Omental fat pad (tissue), 4 donors: ENCODE results near the gene ATG7. TPM values are rescaled to one million over a fixed set of nuclear protein-coding genes. Genes with fewer than 3 reads are reported as not detected.

Experiments
- ATAC-seq: fragments of 150-250 bp; one replicate; pipeline ENCODE4 v1.9.1; 2016; ENCODE audit warnings: mild to moderate bottlenecking, moderate library complexity; ENCODE audit not compliant: low FRiP score
- DNase-seq: peaks from one replicate; pipeline ENCODE4 v3.0.0-alpha.2; 2019; ENCODE audit warnings: low spot score
- total RNA-seq, 4 donors: library from RNA; depleted of rRNA; stranded (reverse); fragments of >200 nt; gene quantifications; one replicate each; pipeline ENCODE4 v1.1.0, GENCODE V29; 2016
- TF ChIP-seq, protein P1 (sequence below), 3 donors: fragments of 450-650 bp; IDR thresholded peaks; one replicate each; pipeline ENCODE4 v1.5.1; 2016 to 2017; ENCODE audit warnings: antibody characterized with exemption in 3 of 3, mild to moderate bottlenecking in 3 of 3, moderate library complexity in 2 of 3

ATG7 gene
- total RNA-seq, 4 donors from 2014 or later, result 62.9 to 96.7 (median 76.2) TPM

GRCh38 chr3:11422291-11422690, 150.1 kb downstream of the ATG7 start:
- DNase-seq (no peak), ATAC-seq (no peak)
- TF ChIP-seq, protein P1, sequence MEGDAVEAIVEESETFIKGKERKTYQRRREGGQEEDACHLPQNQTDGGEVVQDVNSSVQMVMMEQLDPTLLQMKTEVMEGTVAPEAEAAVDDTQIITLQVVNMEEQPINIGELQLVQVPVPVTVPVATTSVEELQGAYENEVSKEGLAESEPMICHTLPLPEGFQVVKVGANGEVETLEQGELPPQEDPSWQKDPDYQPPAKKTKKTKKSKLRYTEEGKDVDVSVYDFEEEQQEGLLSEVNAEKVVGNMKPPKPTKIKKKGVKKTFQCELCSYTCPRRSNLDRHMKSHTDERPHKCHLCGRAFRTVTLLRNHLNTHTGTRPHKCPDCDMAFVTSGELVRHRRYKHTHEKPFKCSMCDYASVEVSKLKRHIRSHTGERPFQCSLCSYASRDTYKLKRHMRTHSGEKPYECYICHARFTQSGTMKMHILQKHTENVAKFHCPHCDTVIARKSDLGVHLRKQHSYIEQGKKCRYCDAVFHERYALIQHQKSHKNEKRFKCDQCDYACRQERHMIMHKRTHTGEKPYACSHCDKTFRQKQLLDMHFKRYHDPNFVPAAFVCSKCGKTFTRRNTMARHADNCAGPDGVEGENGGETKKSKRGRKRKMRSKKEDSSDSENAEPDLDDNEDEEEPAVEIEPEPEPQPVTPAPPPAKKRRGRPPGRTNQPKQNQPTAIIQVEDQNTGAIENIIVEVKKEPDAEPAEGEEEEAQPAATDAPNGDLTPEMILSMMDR (IDR thresholded peaks at IDR 0.05), result no peak

- ATAC-seq, result no peak
Observed at GRCh38 chr3:11423868-11424267, 151.7 kb downstream of the ATG7 start.

DNA sequence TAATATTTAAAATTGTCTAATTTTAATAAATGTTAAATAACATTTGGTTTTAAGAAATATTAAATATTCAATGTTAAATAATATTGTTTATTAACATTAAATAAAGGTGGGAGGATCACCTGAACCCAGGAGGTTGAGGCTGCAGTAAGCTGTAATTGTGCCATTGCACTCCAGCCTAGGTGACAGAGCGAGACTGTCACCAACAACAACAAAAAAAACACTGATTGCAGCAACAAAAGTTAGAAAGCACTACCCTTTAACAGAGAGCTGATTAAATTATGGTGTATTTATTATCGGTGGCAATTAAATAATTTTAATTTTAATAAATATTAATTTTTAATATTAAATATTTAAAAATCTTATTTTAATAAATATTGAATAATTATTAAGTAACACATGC, 152.1 kb downstream of the ATG7 start:
- no peak for DNase-seq
- TF ChIP-seq, protein P1 (IDR thresholded peaks at IDR 0.05), result no peak
- ATAC-seq, result no peak

More at GRCh38 chr3:11423868-11424267, 151.7 kb downstream of the ATG7 start:
- DNase-seq, result no peak
- TF ChIP-seq, protein P1 (IDR thresholded peaks at IDR 0.05), result no peak

DNA sequence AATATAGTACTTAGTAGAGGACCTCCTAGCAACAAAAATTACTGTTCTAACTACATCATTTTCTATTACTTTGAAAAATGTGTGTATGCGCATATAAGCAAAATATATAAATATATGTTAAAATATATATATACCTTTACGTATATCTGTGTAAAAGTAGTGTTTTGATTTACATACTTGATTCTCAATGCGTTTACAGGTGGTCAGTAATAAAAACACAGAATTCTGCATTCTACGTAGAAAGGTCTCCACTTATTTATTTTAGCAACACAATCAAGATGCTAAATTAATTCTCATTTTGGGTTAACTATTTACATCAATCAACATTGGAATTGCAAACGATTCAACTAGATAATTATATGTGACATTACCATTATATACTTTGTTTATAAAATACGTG, 158.0 kb downstream of the ATG7 start:
- DNase-seq, result no peak
- ATAC-seq, result no peak
- TF ChIP-seq, protein P1 (IDR thresholded peaks at IDR 0.05), result no peak

DNA sequence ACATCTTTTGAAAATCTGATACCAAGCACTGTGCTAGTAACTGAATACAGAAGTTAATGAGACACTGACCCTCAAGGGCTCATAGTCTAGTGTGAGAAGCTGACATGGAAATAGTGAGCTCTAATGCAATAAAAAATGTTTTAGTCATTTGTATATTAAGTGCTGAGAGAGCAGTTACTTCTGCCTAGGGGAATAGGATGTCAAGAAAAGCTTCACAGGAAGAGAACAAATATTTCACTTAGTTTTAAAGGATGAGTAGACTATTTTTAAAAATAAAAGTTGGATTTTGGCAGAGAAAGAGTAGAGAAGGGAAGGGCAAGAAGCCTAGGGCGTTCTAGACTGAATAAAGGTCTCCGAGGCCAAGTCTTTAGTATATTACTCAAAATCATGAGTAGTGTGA, 158.4 kb downstream of the ATG7 start:
- TF ChIP-seq, protein P1 (IDR thresholded peaks at IDR 0.05), result no peak
- DNase-seq, result no peak
- ATAC-seq, result peak; percentile 31

- TF ChIP-seq, protein P1 (IDR thresholded peaks at IDR 0.05), result no peak
- no peak for ATAC-seq
- no peak for DNase-seq
Observed at GRCh38 chr3:11431319-11431718, 159.1 kb downstream of the ATG7 start.

GRCh38 chr3:11434017-11434526, 161.9 kb downstream of the ATG7 start:
- DNase-seq (no peak), ATAC-seq (peak; percentile 66)
- TF ChIP-seq, protein P1 (IDR thresholded peaks at IDR 0.05), result no peak
